Right kidney (tissue), 1 donor: Measurements from ENCODE around the gene PIK3IP1.

Source experiments
- DNase-seq: peaks from one replicate; pipeline ENCODE4 v3.0.0-alpha.2; 2016

PIK3IP1 gene

DNA sequence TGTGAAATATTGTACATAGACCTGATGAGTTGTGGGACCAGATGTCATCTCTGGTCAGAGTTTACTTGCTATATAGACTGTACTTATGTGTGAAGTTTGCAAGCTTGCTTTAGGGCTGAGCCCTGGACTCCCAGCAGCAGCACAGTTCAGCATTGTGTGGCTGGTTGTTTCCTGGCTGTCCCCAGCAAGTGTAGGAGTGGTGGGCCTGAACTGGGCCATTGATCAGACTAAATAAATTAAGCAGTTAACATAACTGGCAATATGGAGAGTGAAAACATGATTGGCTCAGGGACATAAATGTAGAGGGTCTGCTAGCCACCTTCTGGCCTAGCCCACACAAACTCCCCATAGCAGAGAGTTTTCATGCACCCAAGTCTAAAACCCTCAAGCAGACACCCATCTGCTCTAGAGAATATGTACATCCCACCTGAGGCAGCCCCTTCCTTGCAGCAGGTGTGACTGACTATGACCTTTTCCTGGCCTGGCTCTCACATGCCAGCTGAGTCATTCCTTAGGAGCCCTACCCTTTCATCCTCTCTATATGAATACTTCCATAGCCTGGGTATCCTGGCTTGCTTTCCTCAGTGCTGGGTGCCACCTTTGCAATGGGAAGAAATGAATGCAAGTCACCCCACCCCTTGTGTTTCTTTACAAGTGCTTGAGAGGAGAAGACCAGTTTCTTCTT lies 12.3 kb downstream of the PIK3IP1 start:
- DNase-seq, result no peak

- no peak for DNase-seq
Measured at GRCh38 chr22:31279327-31279669, 13.0 kb downstream of the PIK3IP1 start.

DNA sequence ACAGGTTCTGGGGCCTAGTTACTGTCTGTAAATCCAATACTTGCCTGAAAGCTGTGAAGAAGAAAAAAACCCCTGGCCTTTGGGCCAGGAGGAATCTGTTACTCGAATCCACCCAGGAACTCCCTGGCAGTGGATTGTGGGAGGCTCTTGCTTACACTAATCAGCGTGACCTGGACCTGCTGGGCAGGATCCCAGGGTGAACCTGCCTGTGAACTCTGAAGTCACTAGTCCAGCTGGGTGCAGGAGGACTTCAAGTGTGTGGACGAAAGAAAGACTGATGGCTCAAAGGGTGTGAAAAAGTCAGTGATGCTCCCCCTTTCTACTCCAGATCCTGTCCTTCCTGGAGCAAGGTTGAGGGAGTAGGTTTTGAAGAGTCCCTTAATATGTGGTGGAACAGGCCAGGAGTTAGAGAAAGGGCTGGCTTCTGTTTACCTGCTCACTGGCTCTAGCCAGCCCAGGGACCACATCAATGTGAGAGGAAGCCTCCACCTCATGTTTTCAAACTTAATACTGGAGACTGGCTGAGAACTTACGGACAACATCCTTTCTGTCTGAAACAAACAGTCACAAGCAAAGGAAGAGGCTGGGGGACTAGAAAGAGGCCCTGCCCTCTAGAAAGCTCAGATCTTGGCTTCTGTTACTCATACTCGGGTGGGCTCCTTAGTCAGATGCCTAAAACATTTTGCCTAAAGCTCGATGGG lies 13.5 kb downstream of the PIK3IP1 start:
- DNase-seq, result no peak

DNA sequence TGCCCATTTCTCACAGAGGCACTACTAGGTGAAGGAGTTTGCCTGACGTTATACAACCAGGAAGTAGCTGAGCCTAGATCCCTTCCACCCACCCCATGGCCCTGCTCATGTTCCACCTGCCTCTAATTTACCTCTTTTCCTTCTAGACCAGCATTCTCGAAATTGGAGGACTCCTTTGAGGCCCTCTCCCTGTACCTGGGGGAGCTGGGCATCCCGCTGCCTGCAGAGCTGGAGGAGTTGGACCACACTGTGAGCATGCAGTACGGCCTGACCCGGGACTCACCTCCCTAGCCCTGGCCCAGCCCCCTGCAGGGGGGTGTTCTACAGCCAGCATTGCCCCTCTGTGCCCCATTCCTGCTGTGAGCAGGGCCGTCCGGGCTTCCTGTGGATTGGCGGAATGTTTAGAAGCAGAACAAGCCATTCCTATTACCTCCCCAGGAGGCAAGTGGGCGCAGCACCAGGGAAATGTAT lies 14.1 kb downstream of the PIK3IP1 start:
- DNase-seq, result no peak

GRCh38 chr22:31277741-31278140 lies 14.5 kb downstream of the PIK3IP1 start:
- DNase-seq, result no peak

DNA sequence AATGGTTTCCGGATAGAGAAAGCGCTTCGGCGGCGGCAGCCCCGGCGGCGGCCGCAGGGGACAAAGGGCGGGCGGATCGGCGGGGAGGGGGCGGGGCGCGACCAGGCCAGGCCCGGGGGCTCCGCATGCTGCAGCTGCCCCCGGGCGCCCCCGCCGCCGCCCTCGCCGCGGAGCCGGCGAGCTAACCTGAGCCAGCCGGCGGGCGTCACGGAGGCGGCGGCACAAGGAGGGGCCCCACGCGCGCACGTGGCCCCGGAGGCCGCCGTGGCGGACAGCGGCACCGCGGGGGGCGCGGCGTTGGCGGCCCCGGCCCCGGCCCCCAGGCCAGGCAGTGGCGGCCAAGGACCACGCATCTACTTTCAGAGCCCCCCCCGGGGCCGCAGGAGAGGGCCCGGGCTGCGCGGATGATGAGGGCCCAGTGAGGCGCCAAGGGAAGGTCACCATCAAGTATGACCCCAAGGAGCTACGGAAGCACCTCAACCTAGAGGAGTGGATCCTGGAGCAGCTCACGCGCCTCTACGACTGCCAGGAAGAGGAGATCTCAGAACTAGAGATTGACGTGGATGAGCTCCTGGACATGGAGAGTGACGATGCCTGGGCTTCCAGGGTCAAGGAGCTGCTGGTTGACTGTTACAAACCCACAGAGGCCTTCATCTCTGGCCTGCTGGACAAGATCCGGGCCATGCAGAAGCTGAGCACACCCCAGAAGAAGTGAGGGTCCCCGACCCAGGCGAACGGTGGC lies 15.7 kb downstream of the PIK3IP1 start:
- no peak for DNase-seq

GRCh38 chr22:31275576-31275975 lies 16.7 kb downstream of the PIK3IP1 start:
- no peak for DNase-seq

DNA sequence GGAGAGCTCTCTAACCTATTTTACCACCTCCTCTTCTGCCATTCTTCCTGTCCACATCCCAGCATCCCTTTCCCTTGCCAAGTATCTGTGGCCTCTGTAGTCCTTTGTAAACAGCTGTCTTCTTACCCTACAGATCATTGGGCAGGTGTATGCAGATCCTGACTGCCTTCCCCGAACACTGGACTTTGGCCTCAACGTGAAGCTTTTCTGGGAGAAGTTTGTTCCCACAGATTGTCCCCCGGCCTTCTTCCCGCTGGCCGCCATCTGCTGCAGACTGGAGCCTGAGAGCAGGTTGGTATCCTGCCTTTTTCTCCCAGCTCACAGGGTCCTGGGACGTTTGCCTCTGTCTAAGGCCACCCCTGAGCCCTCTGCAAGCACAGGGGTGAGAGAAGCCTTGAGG lies 17.3 kb downstream of the PIK3IP1 start:
- no peak for DNase-seq

GRCh38 chr22:31274017-31274416 lies 18.3 kb downstream of the PIK3IP1 start:
- DNase-seq, result no peak

DNA sequence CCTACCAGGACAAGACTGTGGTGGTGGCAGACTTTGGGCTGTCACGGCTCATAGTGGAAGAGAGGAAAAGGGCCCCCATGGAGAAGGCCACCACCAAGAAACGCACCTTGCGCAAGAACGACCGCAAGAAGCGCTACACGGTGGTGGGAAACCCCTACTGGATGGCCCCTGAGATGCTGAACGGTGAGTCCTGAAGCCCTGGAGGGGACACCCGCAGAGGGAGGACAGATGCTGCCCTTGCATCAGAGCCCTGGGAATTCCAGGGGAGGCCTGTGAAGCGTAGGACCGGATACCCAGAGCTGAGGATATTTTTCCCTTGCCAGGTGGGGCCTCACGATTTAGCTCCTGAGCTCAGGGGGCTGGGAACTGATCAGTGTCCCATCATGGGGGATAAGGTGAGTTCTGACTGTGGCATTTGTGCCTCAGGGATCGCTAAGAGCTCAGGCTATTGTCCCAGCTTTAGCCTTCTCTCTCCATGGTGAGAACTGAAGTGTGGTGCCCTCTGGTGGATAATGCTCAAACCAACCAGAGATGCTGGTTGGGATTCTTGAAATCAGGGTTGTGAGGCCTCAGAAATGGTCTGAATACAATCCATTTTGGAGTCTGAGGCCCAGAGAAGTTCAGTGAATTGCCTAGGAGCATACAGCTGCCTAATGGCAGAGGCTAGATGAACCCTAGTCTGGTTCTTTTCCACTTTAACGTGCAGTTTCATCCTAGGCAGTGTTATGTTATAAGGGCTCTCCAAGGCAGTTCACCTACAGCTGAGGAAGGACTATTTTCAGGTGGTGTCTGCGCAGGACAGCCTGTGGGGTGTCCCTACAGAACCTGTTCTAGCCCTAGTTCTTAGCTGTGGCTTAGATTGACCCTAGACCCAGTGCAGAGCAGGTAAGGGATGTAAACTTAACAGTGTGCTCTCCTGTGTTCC lies 19.5 kb downstream of the PIK3IP1 start:
- DNase-seq, result peak; percentile 57

DNA sequence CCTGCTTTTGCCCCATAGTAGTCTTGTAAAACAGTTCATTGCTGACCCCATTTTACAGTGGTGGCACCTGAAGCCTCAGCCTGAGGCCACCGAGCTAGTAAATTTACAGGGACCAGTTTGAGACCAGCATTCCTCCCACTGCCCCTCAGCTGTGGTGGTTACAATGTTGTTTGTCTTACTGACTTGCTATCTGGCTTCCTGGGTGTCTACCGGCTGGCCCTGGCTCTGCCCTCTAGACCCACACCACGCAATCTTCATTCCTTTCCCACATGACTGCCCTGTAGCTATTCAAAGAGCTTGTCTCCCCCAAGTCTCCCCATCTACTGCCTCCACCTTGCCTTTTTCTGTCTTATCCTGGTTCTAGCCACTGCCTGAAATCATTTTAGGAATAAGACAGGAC lies 20.8 kb downstream of the PIK3IP1 start:
- no peak for DNase-seq

DNA sequence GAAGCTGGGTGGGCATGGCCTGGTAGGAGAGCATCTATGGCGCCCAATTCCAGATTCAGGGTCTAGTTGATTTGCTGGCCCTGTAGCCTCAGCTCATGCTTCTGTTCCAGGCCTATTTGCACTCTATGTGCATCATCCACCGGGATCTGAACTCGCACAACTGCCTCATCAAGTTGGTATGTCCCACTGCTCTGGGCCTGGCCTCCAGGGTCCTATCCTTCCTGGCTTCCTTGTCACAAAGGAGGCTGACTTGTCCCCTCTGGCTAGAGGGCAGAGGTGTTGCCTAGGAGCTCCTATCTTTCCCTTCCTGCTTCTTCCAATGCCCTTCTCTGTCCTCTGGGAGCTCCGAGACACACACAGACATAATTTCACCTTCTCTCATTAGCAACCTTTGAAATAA lies 21.3 kb downstream of the PIK3IP1 start:
- no peak for DNase-seq

GRCh38 chr22:31269892-31270579 lies 22.3 kb downstream of the PIK3IP1 start:
- no peak for DNase-seq

GRCh38 chr22:31268281-31268680 lies 24.0 kb downstream of the PIK3IP1 start:
- DNase-seq, result no peak

DNA sequence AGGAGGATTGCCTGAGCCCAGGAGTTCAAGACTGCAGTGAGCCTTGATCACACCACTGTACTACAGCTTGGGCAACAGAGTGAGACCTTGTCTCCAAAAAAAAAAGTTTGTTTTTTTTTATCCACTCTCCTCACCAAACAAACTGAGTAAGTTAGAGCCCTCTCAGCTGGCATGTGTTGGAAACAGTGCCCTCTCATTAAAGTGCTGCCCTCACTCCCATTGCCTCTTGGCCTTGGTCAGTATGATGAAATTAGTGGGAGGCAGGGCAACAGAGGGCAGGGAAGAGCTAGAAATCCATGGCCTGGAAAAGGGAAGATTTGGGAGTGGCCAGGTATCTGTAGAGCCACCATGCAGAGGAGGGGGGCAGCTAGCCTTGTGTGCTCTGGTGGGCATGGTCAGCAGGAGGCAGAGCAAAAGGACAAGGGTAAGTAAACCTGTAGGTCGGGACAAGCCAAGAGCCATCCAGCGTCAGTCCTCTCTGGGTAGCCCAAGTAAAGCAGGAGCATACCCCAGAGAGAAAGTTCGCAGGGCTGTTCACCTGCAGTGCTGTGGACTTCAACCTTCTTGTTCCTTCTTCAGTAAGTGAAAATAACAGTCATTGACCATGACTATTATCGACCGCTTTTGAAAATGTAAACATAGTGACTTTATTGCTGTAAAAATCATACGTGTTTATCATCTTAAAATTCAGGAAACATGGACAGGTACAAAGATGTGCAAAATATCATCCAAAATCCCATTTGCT lies 28.2 kb downstream of the PIK3IP1 start:
- no peak for DNase-seq

DNA sequence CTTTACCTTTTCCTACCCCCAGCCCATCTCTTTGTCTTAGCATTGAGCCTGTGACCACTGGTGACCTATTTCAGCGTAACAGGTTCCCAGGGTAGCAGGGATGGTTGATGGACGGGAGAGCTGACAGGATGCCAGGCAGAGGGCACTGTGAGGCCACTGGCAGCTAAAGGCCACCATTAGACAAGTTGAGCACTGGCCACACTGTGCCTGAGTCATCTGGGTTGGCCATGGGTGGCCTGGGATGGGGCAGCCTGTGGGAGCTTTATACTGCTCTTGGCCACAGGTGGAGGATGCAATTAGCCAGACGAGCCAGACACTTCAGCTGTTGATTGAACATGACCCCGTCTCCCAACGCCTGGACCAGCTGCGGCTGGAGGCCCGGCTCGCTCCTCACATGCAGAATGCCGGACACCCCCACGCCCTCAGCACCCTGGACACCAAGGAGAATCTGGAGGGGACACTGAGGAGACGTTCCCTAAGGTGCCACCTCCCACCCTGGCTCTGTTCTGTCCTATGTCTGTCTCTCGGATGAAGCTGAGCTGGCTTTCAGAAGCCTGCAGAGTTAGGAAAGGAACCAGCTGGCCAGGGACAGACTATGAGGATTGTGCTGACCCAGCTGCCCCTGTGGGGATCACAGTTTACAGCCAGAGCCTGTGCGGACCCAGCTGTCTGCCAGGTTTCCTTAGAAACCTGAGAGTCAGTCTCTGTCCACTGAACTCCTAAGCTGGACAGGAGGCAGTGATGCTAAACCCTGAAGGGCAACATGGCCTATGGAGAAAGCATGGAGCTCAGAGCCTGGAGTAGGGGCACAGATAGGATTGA lies 29.8 kb downstream of the PIK3IP1 start:
- no peak for DNase-seq

DNA sequence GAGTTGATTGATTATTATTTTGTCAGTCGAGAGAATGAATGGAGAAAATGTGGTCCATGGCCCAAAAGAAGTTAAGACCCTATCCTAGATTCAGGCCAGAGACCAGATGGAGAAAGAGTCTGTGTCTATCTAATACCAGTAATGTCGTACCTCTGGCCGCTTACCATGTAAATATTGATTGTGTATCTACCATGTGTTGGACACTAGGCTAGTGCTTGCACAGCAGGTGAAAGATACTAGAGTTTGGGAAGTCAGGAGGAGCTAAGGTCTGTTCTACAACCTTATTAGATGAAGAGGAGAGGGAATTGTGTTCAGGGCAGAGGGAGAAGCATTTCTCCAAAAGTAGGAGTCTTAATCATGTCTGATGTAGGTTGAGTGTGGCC lies 31.8 kb downstream of the PIK3IP1 start:
- DNase-seq, result no peak

GRCh38 chr22:31259798-31260473 lies 32.4 kb downstream of the PIK3IP1 start:
- no peak for DNase-seq

- DNase-seq, result no peak
Measured at GRCh38 chr22:31253949-31254348, 38.3 kb downstream of the PIK3IP1 start.
